HepG2 (cell line): ENCODE measurements around the gene FAM118B. TPM values are rescaled to one million over a fixed set of nuclear protein-coding genes. Genes with fewer than 3 reads are reported as not detected.

Experiments
- AGO1 ChIP-seq: fragments of 200-400 bp; formaldehyde crosslinking; IDR thresholded peaks from 2 replicates; pipeline ENCODE4 v1.6.1; 2017; ENCODE audit warnings: mild to moderate bottlenecking, low read depth, low read length, moderate library complexity; ENCODE audit not compliant: poor library complexity, severe bottlenecking
- BCLAF1 ChIP-seq: fragments of 450-650 bp; IDR thresholded peaks from 2 replicates; pipeline ENCODE4 v1.6.1; 2017; ENCODE audit warnings: mild to moderate bottlenecking
- CBX5 ChIP-seq: sonication (generic); formaldehyde crosslinking; IDR thresholded peaks from 2 replicates; pipeline ENCODE4 v1.4.0; 2020; ENCODE audit warnings: missing genetic modification reagents, borderline replicate concordance
- ERF ChIP-seq: IDR thresholded peaks from 2 replicates; pipeline ENCODE4 v1.6.1; 2018; ENCODE audit warnings: missing biosample characterization, missing genetic modification reagents
- FOXK1 ChIP-seq: sonication (generic); formaldehyde crosslinking; IDR thresholded peaks from 2 replicates; pipeline ENCODE4 v1.4.0; 2020; ENCODE audit warnings: low read depth, missing genetic modification reagents, borderline replicate concordance
- GTF2F1 ChIP-seq: fragments of 150-350 bp; IDR thresholded peaks from 2 replicates; pipeline ENCODE4 v1.6.1; 2014; ENCODE audit warnings: low read length
- HNF4A ChIP-seq: sonication (generic); formaldehyde crosslinking; IDR thresholded peaks from 2 replicates; pipeline ENCODE4 v1.4.0; 2020; ENCODE audit warnings: missing genetic modification reagents
- MEF2D ChIP-seq: sonication (generic); formaldehyde crosslinking; IDR thresholded peaks from 2 replicates; pipeline ENCODE4 v1.5.1; 2020; ENCODE audit warnings: mild to moderate bottlenecking, missing genetic modification reagents
- PAWR ChIP-seq: sonication (generic); formaldehyde crosslinking; IDR thresholded peaks from 2 replicates; pipeline ENCODE4 v1.4.0; 2020; ENCODE audit warnings: missing genetic modification reagents, mild to moderate bottlenecking, borderline replicate concordance
- PHF20 ChIP-seq: sonication (generic); formaldehyde crosslinking; IDR thresholded peaks from 2 replicates; pipeline ENCODE4 v1.5.0; 2020; ENCODE audit warnings: mild to moderate bottlenecking, missing genetic modification reagents
- POLR2AphosphoS5 ChIP-seq: IDR thresholded peaks from 2 replicates; pipeline ENCODE4 v1.6.1; 2012; ENCODE audit warnings: low read depth, low read length
- SNAPC2 ChIP-seq: sonication (generic); formaldehyde crosslinking; IDR thresholded peaks from 2 replicates; pipeline ENCODE4 v1.8.1; 2022; ENCODE audit warnings: mild to moderate bottlenecking, missing genetic modification reagents
- SOX6 ChIP-seq, 2 experiments: fragments of 450-650 bp in 1 of 2; sonication (generic) in 1 of 2; formaldehyde crosslinking in 1 of 2; IDR thresholded peaks; 2 replicates each; pipeline versions ENCODE4 v1.4.0 to v1.6.1; 2017 to 2020; ENCODE audit warnings: antibody characterized with exemption in 1 of 2, mild to moderate bottlenecking in 1 of 2, missing genetic modification reagents in 1 of 2
- TBX2 ChIP-seq: sonication (generic); formaldehyde crosslinking; IDR thresholded peaks from 2 replicates; pipeline ENCODE4 v1.5.0; 2020; ENCODE audit warnings: missing genetic modification reagents, mild to moderate bottlenecking, borderline replicate concordance
- TOPORS ChIP-seq: sonication (generic); formaldehyde crosslinking; IDR thresholded peaks from 2 replicates; pipeline ENCODE4 v1.8.0; 2023; ENCODE audit warnings: mild to moderate bottlenecking, missing genetic modification reagents
- ZFP36L2 ChIP-seq: sonication (generic); formaldehyde crosslinking; IDR thresholded peaks from 2 replicates; pipeline ENCODE4 v1.4.0; 2020; ENCODE audit warnings: missing genetic modification reagents
- ZNF281 ChIP-seq: sonication (generic); formaldehyde crosslinking; IDR thresholded peaks from 2 replicates; pipeline ENCODE4 v1.4.0; 2020; ENCODE audit warnings: missing genetic modification reagents, borderline replicate concordance
- ZNF547 ChIP-seq: sonication (generic); formaldehyde crosslinking; IDR thresholded peaks from 2 replicates; pipeline ENCODE4 v1.5.1; 2020; ENCODE audit warnings: mild to moderate bottlenecking, missing genetic modification reagents
- ZNF574 ChIP-seq: sonication (generic); formaldehyde crosslinking; IDR thresholded peaks from 2 replicates; pipeline ENCODE4 v1.4.0; 2020; ENCODE audit warnings: missing genetic modification reagents
- ZNF678 ChIP-seq: sonication (generic); formaldehyde crosslinking; IDR thresholded peaks from 2 replicates; pipeline ENCODE4 v1.4.0; 2020; ENCODE audit warnings: mild to moderate bottlenecking, missing genetic modification reagents
- ZNF816 ChIP-seq: sonication (generic); formaldehyde crosslinking; IDR thresholded peaks from 2 replicates; pipeline ENCODE4 v1.8.0; 2022; ENCODE audit warnings: missing genetic modification reagents, mild to moderate bottlenecking, borderline replicate concordance
- polyA plus RNA-seq, 8 experiments: library from polyadenylated mRNA; depleted of rRNA in 3 of 8; stranded (reverse) in 7 of 8; unstranded in 1 of 8; fragments of >200 nt; fragmentation: Illumina TruSeq in 4 of 8; extraction: Trizol in 4 of 8; gene quantifications; 2 replicates each; pipeline versions ENCODE4 v1.2.1 to v1.2.3, GENCODE V29; 2011 to 2016; ENCODE audit warnings: low read depth in 4 of 8, missing spikeins in 1 of 8, mixed read lengths in 1 of 8; ENCODE audit not compliant: insufficient read depth in 1 of 8
- total RNA-seq, 5 experiments: library from RNA; depleted of rRNA; stranded (reverse); fragments of >200 nt; fragmentation: Illumina TruSeq; extraction: Trizol; gene quantifications; 2 replicates each; pipeline ENCODE4 v1.2.3, GENCODE V29; 2016; ENCODE audit warnings: low read depth in 1 of 5

Gene FAM118B
- total and polyA plus RNA-seq, 2 of the 13 experiments (the other 11 are each of a cell fraction or from before 2014, with no cell fraction given): 10.2 to 25.7 TPM

GRCh38 chr11:126211236-126212088 is at the start of gene FAM118B, which contains the start of gene RPUSD4 (continued):
- TF ChIP-seq ZNF281 (CRISPR knock-in tag): no peak
- peak; percentile 94 for TF ChIP-seq PHF20 (CRISPR knock-in tag)
- TF ChIP-seq ZNF574 (CRISPR knock-in tag): peak; percentile 80; the same call in 1 of the 2 replicates
- TF ChIP-seq AGO1: no peak
- 0 out of 2 replicates have a peak, but pooled peaks have one; percentile 28 for TF ChIP-seq TOPORS
- no peak for TF ChIP-seq ZNF816
- no peak for TF ChIP-seq BCLAF1
- 0 out of 2 replicates have a peak, but pooled peaks have one; percentile 14 for TF ChIP-seq HNF4A (CRISPR knock-in tag)
- TF ChIP-seq MEF2D (CRISPR knock-in tag): peak; percentile 83
- TF ChIP-seq POLR2AphosphoS5: peak; percentile 92
- no peak for TF ChIP-seq SNAPC2
- peak; percentile 66; the same call in 1 of the 2 replicates for TF ChIP-seq GTF2F1
- no peak for TF ChIP-seq ZFP36L2
- no peak for TF ChIP-seq ZNF678 (CRISPR knock-in tag)
- peak; percentile 64; the same call in 1 of the 2 replicates for TF ChIP-seq FOXK1 (CRISPR knock-in tag)
- no peak for TF ChIP-seq ZNF547 (CRISPR knock-in tag)
- no peak; the same call in 1 of the 2 replicates for TF ChIP-seq CBX5
- no peak for TF ChIP-seq PAWR (CRISPR knock-in tag)
- TF ChIP-seq TBX2: peak; percentile 64
- no peak for TF ChIP-seq SOX6 (IDR thresholded peaks at IDR 0.05)
- peak; percentile 78 for TF ChIP-seq SOX6 (CRISPR knock-in tag; IDR thresholded peaks at IDR 0.05)
- TF ChIP-seq ERF (CRISPR knock-in tag): peak; percentile 60; the same call in 1 of the 2 replicates
